Neural cell (in vitro differentiated cells): Measurements from ENCODE around the gene NINJ1. TPM values are rescaled to one million over a fixed set of nuclear protein-coding genes. Genes with fewer than 3 reads are reported as not detected.

ENCODE experiments used
- H2AFZ ChIP-seq: fragments of 200-600, 300-800 bp; sonication (generic), shearing (Covaris generic); 2 replicates; pipeline ENCODE4 v1.6.0; 2014; ENCODE audit warnings: low read depth, mild to moderate bottlenecking, antibody characterized with exemption, low read length, moderate library complexity
- H3F3A ChIP-seq: fragments of 200-600 bp; shearing (Covaris generic); 2 replicates; pipeline ENCODE4 v1.6.1; 2016; ENCODE audit warnings: mild to moderate bottlenecking, moderate library complexity, mixed read lengths, antibody characterized with exemption, low read length; ENCODE audit not compliant: insufficient read depth, poor library complexity, severe bottlenecking
- H3K27ac ChIP-seq: fragments of 200-600, 300-800 bp; sonication (generic), shearing (Covaris generic); 2 replicates; pipeline ENCODE4 v1.5.1; 2014; ENCODE audit warnings: mild to moderate bottlenecking, low read length, moderate library complexity
- H3K27me3 ChIP-seq: fragments of 300-800, 200-600 bp; sonication (generic), shearing (Covaris generic); 2 replicates; pipeline ENCODE4 v1.6.0; 2014; ENCODE audit warnings: mild to moderate bottlenecking, low read depth, low read length, moderate library complexity; ENCODE audit not compliant: insufficient read depth
- H3K36me3 ChIP-seq: fragments of 300-800, 200-600 bp; sonication (generic), shearing (Covaris generic); 2 replicates; pipeline ENCODE4 v1.5.1; 2014; ENCODE audit warnings: mild to moderate bottlenecking, antibody characterized with exemption, low read length, moderate library complexity; ENCODE audit not compliant: insufficient read depth
- H3K4me2 ChIP-seq: fragments of 300-800, 200-600 bp; sonication (generic), shearing (Covaris generic); 2 replicates; pipeline ENCODE4 v1.6.0; 2014; ENCODE audit warnings: mild to moderate bottlenecking, low read length
- H3K4me3 ChIP-seq: fragments of 300-800, 200-600 bp; sonication (generic), shearing (Covaris generic); 2 replicates; pipeline ENCODE4 v1.5.1; 2014; ENCODE audit warnings: mild to moderate bottlenecking, low read length, moderate library complexity
- H3K79me2 ChIP-seq: fragments of 200-600 bp; shearing (Covaris generic); replicated peaks from 2 replicates; pipeline ENCODE4 v1.6.0; 2014; ENCODE audit warnings: mild to moderate bottlenecking, low read length, moderate library complexity; ENCODE audit not compliant: insufficient read depth
- H3K9ac ChIP-seq: fragments of 300-800, 200-600 bp; sonication (generic), shearing (Covaris generic); 2 replicates; pipeline ENCODE4 v1.6.1; 2016; ENCODE audit warnings: mild to moderate bottlenecking, low read length, mixed read lengths
- H3K9me2 ChIP-seq: fragments of 200-600 bp; shearing (Covaris generic); 2 replicates; pipeline ENCODE4 v1.6.1; 2016; ENCODE audit warnings: mild to moderate bottlenecking, low read length, mixed read lengths; ENCODE audit not compliant: insufficient read depth
- H3K9me3 ChIP-seq: fragments of 200-600, 300-800 bp; sonication (generic), shearing (Covaris generic); 2 replicates; pipeline ENCODE4 v1.6.1; 2016; ENCODE audit warnings: mild to moderate bottlenecking, mixed run types, low read length, moderate library complexity, mixed read lengths
- H4K20me1 ChIP-seq: fragments of 200-600 bp; shearing (Covaris generic); 2 replicates; pipeline ENCODE4 v1.6.1; 2016; ENCODE audit warnings: mild to moderate bottlenecking, mixed run types; ENCODE audit not compliant: insufficient read depth
- CTCF ChIP-seq: fragments of 450-650 bp; IDR thresholded peaks from 2 replicates; pipeline ENCODE4 v1.5.1; 2014; ENCODE audit warnings: antibody characterized with exemption, mild to moderate bottlenecking, moderate library complexity; ENCODE audit not compliant: poor library complexity, severe bottlenecking
- EP300 ChIP-seq: fragments of 450-650 bp; conservative IDR thresholded peaks from 2 replicates; pipeline ENCODE4 v1.6.1; 2014; ENCODE audit warnings: antibody characterized with exemption, mild to moderate bottlenecking, moderate library complexity; ENCODE audit not compliant: poor library complexity, severe bottlenecking
- EZH2 ChIP-seq: fragments of 200-600, 300-800 bp; shearing (Covaris generic), sonication (generic); IDR thresholded peaks from 2 replicates; pipeline ENCODE4 v1.6.1; 2014; ENCODE audit warnings: antibody characterized with exemption, low read length, borderline replicate concordance, mild to moderate bottlenecking; ENCODE audit not compliant: insufficient read depth, poor library complexity, severe bottlenecking
- MXI1 ChIP-seq: fragments of 450-650 bp; conservative IDR thresholded peaks from 2 replicates; pipeline ENCODE4 v1.6.1; 2014; ENCODE audit warnings: antibody characterized with exemption, mild to moderate bottlenecking; ENCODE audit not compliant: poor library complexity, severe bottlenecking
- POLR2AphosphoS5 ChIP-seq: IDR thresholded peaks from 2 replicates; pipeline ENCODE4 v1.6.1; 2012
- RAD21 ChIP-seq: fragments of 450-650 bp; conservative IDR thresholded peaks from 2 replicates; pipeline ENCODE4 v1.6.1; 2014; ENCODE audit warnings: antibody characterized with exemption, mild to moderate bottlenecking, moderate library complexity
- REST ChIP-seq: IDR thresholded peaks from 2 replicates; pipeline ENCODE4 v1.6.1; 2012; ENCODE audit warnings: borderline replicate concordance
- SMC3 ChIP-seq: fragments of 450-650 bp; conservative IDR thresholded peaks from 2 replicates; pipeline ENCODE4 v1.6.1; 2014; ENCODE audit warnings: antibody characterized with exemption, mild to moderate bottlenecking, moderate library complexity; ENCODE audit not compliant: poor library complexity
- TAF1 ChIP-seq: IDR thresholded peaks from 2 replicates; pipeline ENCODE4 v1.6.1; 2012; ENCODE audit warnings: low read depth
- polyA plus RNA-seq: library from polyadenylated mRNA; depleted of rRNA; stranded (reverse); fragments of >200 nt; gene quantifications from 2 replicates; pipeline ENCODE4 v1.2.3, GENCODE V29; 2014

Gene NINJ1
- polyA plus RNA-seq, 1 donor from 2014 or later, result 2.7 TPM

GRCh38 chr9:93115486-93116071 is 18.5 kb downstream of the NINJ1 start:
- no peaks in the 10 kb centered on the region for H3K79me2 ChIP-seq

GRCh38 chr9:93114984-93115335 is 19.1 kb downstream of the NINJ1 start:
- Histone ChIP-seq H3K79me2 (no peaks in the 10 kb centered on the region), H3K9me2 (no peaks in the 10 kb centered on the region)
- TF ChIP-seq POLR2AphosphoS5 (no peak), EZH2 (no peak), RAD21 (no peak), TAF1 (no peak), REST (no peak), MXI1 (no peak), SMC3 (no peak), EP300 (no peak)

More at GRCh38 chr9:93115486-93116071, 18.5 kb downstream of the NINJ1 start:
- Histone ChIP-seq H3K9me3 (no peaks in the 10 kb centered on the region), H3K9me2 (no peaks in the 10 kb centered on the region), H3K4me2 (no peak overlapping the region), H3K27me3 (no peaks in the 10 kb centered on the region), H3K27ac (no peak overlapping the region), H4K20me1 (no peaks in the 10 kb centered on the region), H3K4me3 (no peak overlapping the region), H2AFZ (no peak overlapping the region), H3F3A (no peaks in the 10 kb centered on the region), H3K9ac (no peak overlapping the region), H3K36me3 (no peaks in the 10 kb centered on the region)
- TF ChIP-seq EP300 (no peak), TAF1 (no peak), CTCF (no peak), RAD21 (no peak), EZH2 (no peak), REST (no peak), MXI1 (no peak), SMC3 (no peak), POLR2AphosphoS5 (no peak)

More at GRCh38 chr9:93114984-93115335, 19.1 kb downstream of the NINJ1 start:
- Histone ChIP-seq H4K20me1 (no peaks in the 10 kb centered on the region), H3K9ac (no peak overlapping the region), H3K36me3 (no peaks in the 10 kb centered on the region), H3F3A (no peaks in the 10 kb centered on the region), H3K9me3 (no peaks in the 10 kb centered on the region), H3K27ac (no peak overlapping the region), H3K4me2 (no peak overlapping the region), H2AFZ (no peak overlapping the region), H3K27me3 (no peaks in the 10 kb centered on the region), H3K4me3 (no peak overlapping the region)
